Spleen (tissue), 11 donors: ENCODE measurements around the gene COL2A1. TPM values are rescaled to one million over a fixed set of nuclear protein-coding genes. Genes with fewer than 3 reads are reported as not detected.

Experiments
- DNase-seq: peaks from one replicate; pipeline ENCODE4 v3.0.0-alpha.2; 2020
- H3K27ac ChIP-seq, 8 donors: fragments of 200-600 bp; sonication (generic) in 7 of 8; 1 replicate in 4 of 8; 2 replicates in 4 of 8; pipeline versions ENCODE4 v1.5.0 to v1.8.0; 2016 to 2021; ENCODE audit warnings: inconsistent platforms in 4 of 8, mild to moderate bottlenecking in 4 of 8, moderate library complexity in 1 of 8
- H3K27me3 ChIP-seq, 7 donors: fragments of 200-600 bp; sonication (generic) in 6 of 7; replicated peaks in 1 of 7; 1 replicate in 4 of 7; 2 replicates in 3 of 7; pipeline versions ENCODE4 v1.5.0 to v1.8.0; 2016 to 2021; ENCODE audit warnings: inconsistent platforms in 3 of 7, mild to moderate bottlenecking in 1 of 7
- H3K36me3 ChIP-seq, 6 donors: fragments of 200-600 bp; sonication (generic) in 5 of 6; 1 replicate in 4 of 6; 2 replicates in 2 of 6; pipeline versions ENCODE4 v1.5.0 to v1.8.0; 2016 to 2021; ENCODE audit warnings: inconsistent platforms in 2 of 6
- H3K4me1 ChIP-seq, 6 donors: fragments of 200-600 bp; sonication (generic) in 5 of 6; 1 replicate in 3 of 6; 2 replicates in 3 of 6; pipeline versions ENCODE4 v1.5.0 to v1.8.0; 2016 to 2021; ENCODE audit warnings: inconsistent platforms in 3 of 6
- H3K4me3 ChIP-seq, 8 donors: fragments of 200-600 bp; sonication (generic) in 7 of 8; 1 replicate in 4 of 8; 2 replicates in 4 of 8; pipeline versions ENCODE4 v1.5.0 to v1.8.0; 2016 to 2021; ENCODE audit warnings: inconsistent platforms in 4 of 8, mild to moderate bottlenecking in 4 of 8, moderate library complexity in 2 of 8
- H3K9me3 ChIP-seq, 8 donors: fragments of 200-600 bp; sonication (generic) in 7 of 8; 1 replicate in 4 of 8; 2 replicates in 4 of 8; pipeline versions ENCODE4 v1.5.0 to v1.8.0; 2016 to 2021; ENCODE audit warnings: inconsistent platforms in 4 of 8
- CTCF ChIP-seq, 11 experiments: fragments of 200-600 bp in 7 of 11; fragments of 450-650 bp in 4 of 11; sonication (generic) in 4 of 11; IDR thresholded peaks in 8 of 11; conservative IDR thresholded peaks in 3 of 11; 1 replicate in 7 of 11; 2 replicates in 4 of 11; pipeline versions ENCODE4 v1.4.0 to v1.8.0; 2016 to 2021; ENCODE audit warnings: antibody characterized with exemption in 11 of 11, inconsistent platforms in 4 of 11, mild to moderate bottlenecking in 1 of 11
- POLR2A ChIP-seq, 3 donors: fragments of 450-650 bp; IDR thresholded peaks; one replicate each; pipeline ENCODE4 v1.5.1; 2017; ENCODE audit warnings: antibody characterized with exemption in 3 of 3, mild to moderate bottlenecking in 1 of 3
- POLR2AphosphoS5 ChIP-seq, 3 donors: sonication (generic); formaldehyde crosslinking; IDR thresholded peaks; one replicate each; pipeline ENCODE4 v1.5.1; 2017; ENCODE audit warnings: antibody characterized with exemption in 3 of 3
- WGBS, 5 donors: extraction: QIAGEN DNeasy Blood & Tissue Kit in 3 of 5; methylation state at CpG; one replicate each; pipeline versions ENCODE4 v1.1.5 to v1.1.7; 2013 to 2018; 5-methylcytosine and 5-hydroxymethylcytosine counted together
- intact Hi-C: fragments of 100-400 bp; cut with DNase I; formaldehyde crosslinking; loops from one replicate; pipeline ENCODE4 v1.15.0; 2023; ENCODE audit warnings: low total_unique reads
- polyA plus RNA-seq, 3 donors: library from polyadenylated mRNA; stranded (reverse); fragments of 200-250 nt; gene quantifications; one replicate each; pipeline ENCODE4 v1.2.1, GENCODE V29; 2013
- total RNA-seq, 7 donors: library from RNA; depleted of rRNA in 3 of 7; stranded (reverse); fragments of >200 nt in 3 of 7; fragmentation: NEBNext Ultra II Directional in 4 of 7; extraction: Animal tissue kit (Norgen Biotek cat#: 25700) in 4 of 7; gene quantifications; one replicate each; pipeline versions ENCODE4 v1.1.0 to v1.2.1, GENCODE V29; 2016 to 2021
- donor health status: healthy with polysubstance abuse.
- donor health status: DM: no; HTN: no; CAD: no; lungs with moderate emphysema.
- donor health status: DM: no; HTN: no; CAD: no.
- donor health status: Bipolar disorder and iron deficiency.
- donor health status: healthy.
- donor health status: DM: no; HTN: no; CAD: no.
- donor health status: DM: yes; HTN: yes; CAD: no.

The COL2A1 gene
- total and polyA plus RNA-seq, 10 donors = 0.37 to 0.49 (median 0.47) TPM; not detected in 7

DNA sequence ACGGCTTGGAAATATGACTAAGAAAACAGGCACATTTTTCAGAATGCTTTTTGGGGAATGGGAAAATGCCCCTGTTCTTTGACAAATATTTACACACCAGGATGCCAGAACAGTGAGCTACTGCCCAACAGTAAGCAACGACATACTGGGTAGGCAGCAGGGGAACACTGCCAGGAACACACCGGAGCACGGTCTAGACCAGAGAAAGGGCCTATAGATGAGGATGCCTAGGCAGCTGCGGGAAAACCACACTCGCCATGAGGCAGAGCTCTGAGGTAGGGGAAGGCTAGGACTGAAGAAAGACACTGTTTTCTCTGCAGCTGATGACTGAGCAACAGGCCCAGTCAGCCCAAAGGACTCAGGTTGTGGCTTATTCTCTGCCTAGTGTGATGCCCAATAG lies 45.9 kb upstream of the COL2A1 start:
- intact Hi-C loops = no loop called here
- TF ChIP-seq POLR2A (IDR thresholded peaks at IDR 0.05) (no peak), CTCF (IDR thresholded peaks at IDR 0.05 in 8 of 11, conservative IDR thresholded peaks at IDR 0.05 in 3 of 11) (no peak), POLR2AphosphoS5 (IDR thresholded peaks at IDR 0.05) (no peak)
- Histone ChIP-seq H3K9me3 (no peaks in the 10 kb centered on the region), H3K27ac (no peak overlapping the region), H3K4me3 (no peak overlapping the region), H3K27me3 (no peaks in the 10 kb centered on the region), H3K36me3 (peaks cover 3 to 72% (median 42%) of the 10 kb centered on the region in 6 donors), H3K4me1 (no peaks in the 10 kb centered on the region)
- no peak for DNase-seq
- WGBS, 5 donors = 91 to 97% (median 96%) methylated on average over 6 of the region's 6 CpGs

DNA sequence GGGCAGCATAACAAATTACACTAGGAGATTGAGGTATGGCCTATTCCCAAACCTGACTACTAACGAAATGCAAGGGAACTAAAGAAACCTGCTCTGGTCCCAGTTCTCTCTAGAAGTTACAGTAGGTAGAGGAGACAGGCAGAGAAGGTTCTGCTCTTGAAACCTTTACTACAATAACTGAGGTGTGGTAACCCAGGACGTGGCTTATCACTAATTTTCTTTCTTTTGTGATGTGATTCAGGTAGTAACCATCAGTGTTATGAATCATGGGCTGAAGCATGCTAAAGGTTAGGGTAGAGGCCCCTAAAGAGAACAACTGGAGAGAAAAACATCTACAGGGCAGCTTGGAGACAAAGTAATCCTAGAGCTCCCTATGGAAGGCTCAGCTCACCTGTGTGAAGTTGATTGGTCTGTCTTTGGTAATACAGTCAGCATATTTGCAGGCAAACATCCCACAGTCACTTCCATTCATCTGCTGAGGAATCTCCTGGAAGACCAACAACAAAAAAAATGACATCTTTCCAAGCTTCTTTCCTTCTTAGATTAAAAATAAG lies 41.8 kb upstream of the COL2A1 start:
- TF ChIP-seq CTCF (IDR thresholded peaks at IDR 0.05 in 8 of 11, conservative IDR thresholded peaks at IDR 0.05 in 3 of 11) (no peak), POLR2AphosphoS5 (IDR thresholded peaks at IDR 0.05) (no peak), POLR2A (IDR thresholded peaks at IDR 0.05) (no peak)
- DNase-seq = no peak
- Histone ChIP-seq H3K36me3 (peaks cover 3 to 94% (median 61%) of the 10 kb centered on the region in 6 donors), H3K4me3 (no peak overlapping the region), H3K27me3 (no peaks in the 10 kb centered on the region), H3K27ac (no peak overlapping the region), H3K9me3 (no peaks in the 10 kb centered on the region), H3K4me1 (no peaks in the 10 kb centered on the region)
- intact Hi-C loops = no loop called here
- 87 to 97% (median 92%) methylated on average over 2 of the region's 2 CpGs for WGBS, 5 donors

DNA sequence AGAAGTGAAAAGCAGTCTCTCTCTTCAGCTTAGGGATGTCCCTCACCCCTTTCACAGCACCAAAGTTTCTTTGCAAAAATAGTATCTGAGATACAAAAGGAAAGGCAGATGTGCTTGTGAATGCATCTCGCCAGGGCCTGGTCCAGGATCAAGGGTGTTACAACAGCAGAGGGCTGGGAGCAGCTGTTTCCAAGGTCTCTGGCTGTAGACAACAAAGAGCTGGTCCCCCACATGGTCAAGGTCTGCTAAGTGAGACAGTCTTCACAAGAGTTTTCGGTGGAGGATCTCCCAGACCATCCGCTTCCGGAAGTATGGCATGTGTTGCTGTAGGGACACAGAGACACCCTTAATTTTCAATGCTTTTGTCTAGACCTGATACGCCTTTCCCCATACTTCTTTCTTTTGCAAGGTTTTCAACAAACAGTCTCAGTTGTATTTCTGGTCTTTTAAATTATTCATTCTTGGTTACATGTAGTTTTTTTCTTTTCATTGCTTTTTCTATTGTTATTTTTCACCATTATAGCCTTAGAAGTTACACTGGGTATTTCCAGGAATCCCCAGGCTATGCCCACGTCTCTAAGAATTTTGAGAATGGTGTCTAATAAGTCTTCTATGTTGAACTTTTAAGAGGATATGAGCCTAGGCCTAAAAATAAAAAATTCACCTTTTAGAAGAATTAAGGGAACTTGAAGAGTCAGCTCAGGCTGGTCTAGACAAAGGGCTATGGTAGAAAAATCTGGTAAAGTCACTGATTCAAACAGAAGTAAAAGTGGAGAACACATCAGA lies 41.0 kb upstream of the COL2A1 start:
- TF ChIP-seq POLR2A (IDR thresholded peaks at IDR 0.05) (no peak), CTCF (IDR thresholded peaks at IDR 0.05 in 8 of 11, conservative IDR thresholded peaks at IDR 0.05 in 3 of 11) (no peak), POLR2AphosphoS5 (IDR thresholded peaks at IDR 0.05) (no peak)
- H3K27me3 ChIP-seq = no peaks in the 10 kb centered on the region
- DNase-seq = no peak
- intact Hi-C loops = no loop called here
- 91 to 97% (median 93%) methylated on average over 6 of the region's 6 CpGs for WGBS, 5 donors
- H3K9me3 ChIP-seq = no peaks in the 10 kb centered on the region
- no peak overlapping the region for H3K27ac ChIP-seq
- H3K4me1 ChIP-seq = no peaks in the 10 kb centered on the region
- H3K36me3 ChIP-seq = peaks cover 3 to 86% (median 61%) of the 10 kb centered on the region in 6 donors
- no peak overlapping the region for H3K4me3 ChIP-seq

DNA sequence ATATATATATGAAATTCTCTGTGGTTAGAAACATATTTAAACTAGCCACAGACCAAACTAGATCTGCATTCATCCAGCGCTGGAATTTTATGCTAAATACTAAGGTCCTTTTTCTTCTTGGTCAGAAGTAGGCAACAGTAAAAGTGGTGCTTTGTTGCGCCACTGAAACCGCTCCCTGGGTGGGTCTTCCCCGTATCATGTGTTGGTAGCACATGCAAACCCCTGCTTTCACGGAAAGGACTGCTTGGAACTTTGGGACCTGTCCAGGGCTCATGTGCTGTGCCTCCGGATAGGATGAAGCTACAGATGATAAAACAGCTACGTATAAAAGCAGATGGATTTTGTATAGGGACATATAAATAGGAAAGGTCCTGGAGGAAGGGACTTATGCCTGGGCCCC lies 40.1 kb upstream of the COL2A1 start:
- peaks cover 3 to 77% (median 60%) of the 10 kb centered on the region in 6 donors for H3K36me3 ChIP-seq
- no peaks in the 10 kb centered on the region for H3K27me3 ChIP-seq
- H3K4me3 ChIP-seq = no peak overlapping the region
- H3K27ac ChIP-seq = no peak overlapping the region
- no peaks in the 10 kb centered on the region for H3K4me1 ChIP-seq
- 91 to 97% (median 94%) methylated on average over 7 of the region's 7 CpGs for WGBS, 5 donors
- TF ChIP-seq POLR2A (IDR thresholded peaks at IDR 0.05) (no peak), CTCF (IDR thresholded peaks at IDR 0.05 in 8 of 11, conservative IDR thresholded peaks at IDR 0.05 in 3 of 11) (no peak), POLR2AphosphoS5 (IDR thresholded peaks at IDR 0.05) (no peak)
- no peaks in the 10 kb centered on the region for H3K9me3 ChIP-seq
- DNase-seq = no peak
- intact Hi-C loops = no loop called here
